Left renal cortex interstitium (tissue), 4 donors: Measurements from ENCODE around the gene PSAT1. TPM values are rescaled to one million over a fixed set of nuclear protein-coding genes. Genes with fewer than 3 reads are reported as not detected.
"Not testable (repeated sequence)": the region's sequence is repeated elsewhere in the genome, so short reads cannot be mapped to it uniquely, and the experiment has no call there.

Source experiments
- DNase-seq, 4 donors: peaks; one replicate each; pipeline ENCODE4 v3.0.0-alpha.2; 2013; ENCODE audit warnings: low read depth in 4 of 4, low spot score in 2 of 4, missing footprints in 1 of 4
- polyA plus RNA-seq, 4 donors: library from polyadenylated mRNA; unstranded; fragments of 120-200 nt; gene quantifications; one replicate each; pipeline ENCODE4 v1.2.1, GENCODE V29; 2013; ENCODE audit not compliant: insufficient read length in 4 of 4

PSAT1 gene
- 10 to 100 TPM; 62.5 to 76.1 (median 63.1) TPM for polyA plus RNA-seq

DNA sequence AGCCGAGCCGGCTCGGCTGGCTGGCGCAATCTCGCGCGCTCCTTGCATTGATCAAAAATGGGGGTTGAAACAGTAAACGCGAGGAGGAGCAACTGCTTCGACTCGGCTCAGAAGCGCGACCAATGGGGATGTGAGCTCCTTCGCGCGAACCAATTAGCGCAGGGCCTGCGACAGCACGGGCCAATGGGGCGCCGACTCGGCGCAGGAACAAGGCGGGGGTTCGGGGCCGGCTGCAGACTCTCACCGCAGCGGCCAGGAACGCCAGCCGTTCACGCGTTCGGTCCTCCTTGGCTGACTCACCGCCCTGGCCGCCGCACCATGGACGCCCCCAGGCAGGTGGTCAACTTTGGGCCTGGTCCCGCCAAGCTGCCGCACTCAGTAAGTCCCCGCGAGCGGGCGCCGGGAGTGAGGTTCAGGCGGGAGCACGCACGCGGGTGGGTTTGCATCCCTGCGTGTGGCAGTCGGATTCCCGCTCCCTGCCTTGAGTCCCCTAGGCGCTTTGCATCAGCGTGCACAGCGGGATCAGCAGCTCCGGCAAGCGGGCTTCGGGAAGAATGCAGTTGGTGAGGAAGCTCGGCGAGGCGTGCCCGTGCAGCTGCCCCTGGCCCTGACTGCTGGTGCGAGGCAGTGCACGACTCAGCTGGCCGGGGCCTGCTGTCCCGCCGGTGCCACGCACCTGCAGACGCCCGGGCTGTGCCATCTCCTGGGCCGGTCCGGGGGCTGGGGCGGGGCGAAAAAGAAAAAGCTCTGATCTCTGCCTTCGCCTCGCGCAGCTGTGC is at the start of gene PSAT1:
TSS of gene PSAT1 (plus strand) at position 233 of the 779 bp plus-strand sequence. CDS start at position 319, 86 bp downstream.
- DNase-seq = peak; percentile 74 to 87 (median 84)

- DNase-seq = no peak
Measured at GRCh38 chr9:78248635-78249034, 48.3 kb upstream of the PSAT1 start.

GRCh38 chr9:78249542-78249941 is 47.4 kb upstream of the PSAT1 start:
- no peak for DNase-seq

GRCh38 chr9:78252616-78253015 is 44.3 kb upstream of the PSAT1 start:
- DNase-seq = no peak

DNA sequence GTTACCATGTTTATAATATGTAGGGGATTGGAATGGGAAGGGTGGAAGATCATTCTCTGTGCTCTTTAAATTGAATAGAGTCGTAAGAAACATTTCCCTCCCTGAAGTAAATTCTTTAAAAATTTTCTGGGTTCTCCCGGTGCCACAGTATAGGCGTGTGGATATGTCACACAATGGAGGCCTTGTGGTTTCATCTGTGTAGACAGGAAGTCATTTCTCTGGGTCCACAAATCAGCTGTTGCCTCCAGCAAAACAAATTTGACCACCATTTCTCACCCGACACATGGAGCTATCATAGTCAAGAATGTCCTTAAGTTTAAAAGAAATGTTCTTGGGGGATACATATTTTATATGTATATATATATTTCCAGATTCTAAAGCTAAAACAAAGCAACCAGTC is 43.6 kb upstream of the PSAT1 start:
- no peak for DNase-seq

DNA sequence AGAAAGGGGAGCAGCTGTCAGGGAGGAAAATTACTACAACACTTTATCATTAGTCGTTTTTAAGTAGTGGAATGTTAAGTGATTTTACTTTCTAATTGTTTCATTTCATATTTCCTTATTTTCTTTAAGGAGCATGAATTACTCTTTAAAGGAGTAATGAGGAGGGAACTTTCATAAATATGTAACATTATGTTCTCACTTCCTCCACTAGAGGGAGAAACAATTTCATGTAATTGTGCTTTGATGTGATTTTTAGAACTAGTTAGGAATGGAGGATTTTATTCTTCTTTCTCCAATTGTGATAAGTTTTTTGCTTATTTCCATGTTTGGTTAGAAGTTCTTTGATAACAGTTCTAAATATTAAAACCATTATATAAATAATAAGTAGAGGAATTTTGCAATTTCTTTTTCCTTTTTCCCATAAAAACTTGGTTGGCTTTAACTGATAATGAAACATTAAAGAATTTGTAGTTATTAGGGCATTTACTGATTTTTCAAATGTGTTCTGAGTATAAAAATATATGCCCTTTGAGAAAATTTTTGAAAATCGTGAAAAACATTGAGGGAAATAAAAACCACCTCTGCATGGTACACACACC is 35.4 kb upstream of the PSAT1 start:
- peak in 1 of 4 donors; percentile 19 for DNase-seq

GRCh38 chr9:78262655-78263054 is 34.3 kb upstream of the PSAT1 start:
- no peak for DNase-seq

DNA sequence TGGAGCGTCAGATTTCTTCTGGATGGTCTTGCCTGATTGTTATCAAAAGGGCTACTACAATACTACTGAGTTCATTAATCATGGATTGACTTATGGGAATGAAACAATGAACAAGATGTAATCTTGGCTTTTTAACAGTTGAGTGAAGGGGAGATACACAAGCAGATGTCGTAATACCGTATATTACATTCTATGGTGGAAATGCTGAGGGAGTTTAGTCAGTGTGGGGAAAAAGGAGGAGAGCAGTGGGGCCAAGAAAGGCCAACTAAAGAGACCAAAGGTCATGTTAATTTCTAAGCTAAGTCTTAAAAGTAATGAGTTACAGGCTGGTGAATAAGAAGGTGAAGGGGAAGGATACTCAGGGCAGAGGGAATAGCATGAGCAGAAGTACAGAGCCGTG is 29.0 kb upstream of the PSAT1 start:
- no peak for DNase-seq

GRCh38 chr9:78269784-78270183 is 27.1 kb upstream of the PSAT1 start:
- no peak for DNase-seq

- no peak for DNase-seq
Measured at GRCh38 chr9:78272307-78272706, 24.6 kb upstream of the PSAT1 start.

DNA sequence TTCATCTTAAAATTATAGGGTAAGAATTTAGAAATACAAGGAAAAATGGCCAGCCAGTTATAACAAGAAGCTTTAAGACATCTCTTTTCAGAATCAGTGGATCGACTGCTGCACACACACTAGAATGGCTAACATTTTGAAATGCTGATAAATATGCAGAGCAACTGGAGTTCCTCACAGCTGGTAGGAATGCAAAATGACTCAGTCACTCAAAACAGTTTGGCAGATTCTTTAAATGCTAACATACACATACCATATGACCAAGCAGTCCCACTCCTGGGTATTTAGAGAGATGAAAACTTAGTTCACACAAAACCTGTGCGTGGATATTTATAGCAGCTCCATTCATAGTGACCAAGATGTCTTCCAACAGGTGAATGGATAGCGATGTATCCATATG is 23.2 kb upstream of the PSAT1 start:
- DNase-seq = no peak

DNA sequence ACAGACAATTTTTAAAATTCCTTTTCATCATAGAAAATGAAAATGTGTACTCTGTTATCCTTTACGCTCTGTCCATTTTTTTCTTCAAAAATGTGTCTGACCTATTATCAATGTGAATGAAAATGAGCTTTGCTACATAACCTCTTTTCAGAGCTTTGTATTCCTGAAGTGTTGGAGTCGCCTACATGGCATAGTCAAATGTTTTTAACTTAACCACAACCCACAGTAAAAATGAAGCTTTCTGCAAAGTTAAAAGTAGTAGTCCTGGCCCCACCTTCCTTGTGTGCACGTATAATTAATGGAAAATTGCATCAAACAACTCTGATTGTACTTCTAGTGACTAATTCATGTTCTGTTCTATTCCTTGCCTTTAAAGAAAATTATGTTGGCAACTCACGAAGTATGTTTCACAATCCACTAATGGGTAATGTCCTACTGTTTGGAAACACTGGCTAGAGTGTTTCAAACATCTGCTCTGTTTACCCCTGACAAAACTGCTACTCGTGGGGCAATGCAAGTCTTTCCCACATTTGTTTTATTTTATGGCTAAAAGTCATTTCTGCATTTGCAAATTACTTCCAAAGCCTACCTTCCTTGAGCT is 18.6 kb upstream of the PSAT1 start:
- no peak for DNase-seq

- no peak for DNase-seq
Measured at GRCh38 chr9:78278801-78279200, 18.1 kb upstream of the PSAT1 start.

GRCh38 chr9:78280982-78281668 is 15.8 kb upstream of the PSAT1 start:
- peak in 3 of 4 donors; percentile 53 to 78 (median 69) for DNase-seq

- DNase-seq = not testable (repeated sequence)
Measured at GRCh38 chr9:78284181-78284580, 12.7 kb upstream of the PSAT1 start.

DNA sequence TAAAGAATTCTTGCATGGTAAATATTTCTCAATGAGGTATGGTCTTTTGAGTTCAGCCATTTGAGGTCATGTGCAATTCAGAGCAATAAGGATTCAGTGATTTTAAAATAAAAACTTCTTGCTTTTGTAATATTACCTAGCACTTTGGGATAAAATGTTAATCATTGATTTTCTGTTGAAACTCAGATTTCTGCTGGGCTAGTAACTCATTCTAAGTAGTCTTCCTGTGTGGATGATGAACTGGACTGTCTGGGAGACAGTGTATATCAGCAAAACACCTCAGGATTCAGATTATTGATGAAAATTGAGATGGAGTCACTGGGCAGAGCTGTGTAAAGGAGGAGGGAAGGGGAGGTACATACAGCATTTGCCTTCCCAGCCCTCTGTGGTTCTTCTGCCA is 10.8 kb upstream of the PSAT1 start:
- DNase-seq = no peak

- DNase-seq = no peak
Measured at GRCh38 chr9:78286946-78287388, 10.0 kb upstream of the PSAT1 start.

DNA sequence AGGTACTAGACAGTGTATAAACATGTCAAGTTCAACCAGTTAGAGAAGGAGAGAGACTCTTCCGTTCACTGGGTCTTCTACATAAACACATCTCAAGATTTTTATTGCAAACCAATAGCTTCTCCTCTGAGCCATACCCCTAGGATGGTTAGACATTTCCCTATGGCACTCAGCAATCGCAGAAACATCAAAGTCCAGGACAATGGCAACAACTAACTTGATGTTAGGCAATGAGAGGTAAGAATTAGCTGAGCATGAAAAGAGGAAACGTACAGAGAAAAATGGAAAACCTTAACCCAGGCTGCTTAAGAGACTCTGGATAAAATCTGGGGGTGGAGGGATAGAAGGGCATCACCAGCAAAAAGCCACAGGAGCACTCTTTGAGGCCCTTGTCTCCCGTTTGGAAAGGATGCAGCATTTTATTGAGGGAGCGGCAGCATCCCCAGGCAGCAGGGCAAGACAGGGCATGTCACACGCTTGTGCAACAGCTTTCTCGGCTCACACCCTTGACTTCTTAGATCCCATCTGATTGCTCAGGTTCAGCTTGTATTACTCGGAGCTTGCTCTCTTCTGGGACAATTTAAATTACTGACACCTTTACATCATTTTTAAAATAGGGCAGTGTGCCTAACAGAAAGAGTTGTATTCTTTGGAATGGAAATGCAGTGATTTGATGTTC is 8.6 kb upstream of the PSAT1 start:
- DNase-seq = no peak

DNA sequence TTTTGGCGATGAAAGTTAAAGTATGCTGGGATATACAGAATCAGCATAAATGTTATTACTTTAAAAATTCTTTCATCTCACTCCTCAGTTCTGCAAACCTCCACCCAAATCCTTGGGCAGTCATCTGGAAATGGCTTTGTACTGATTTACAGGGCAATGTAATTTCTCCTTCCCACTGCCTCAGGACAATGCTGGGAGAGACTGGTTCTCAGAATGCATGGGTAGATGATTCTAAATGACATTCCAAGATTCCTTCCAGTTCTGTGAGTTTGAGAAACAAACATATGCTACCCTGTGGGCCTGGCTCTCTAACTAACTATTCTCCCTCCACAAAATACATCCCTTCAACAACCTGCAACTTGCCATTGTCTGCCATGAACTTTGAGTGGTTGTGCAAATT is 7.5 kb upstream of the PSAT1 start:
- DNase-seq = peak in 1 of 4 donors; percentile 31

DNA sequence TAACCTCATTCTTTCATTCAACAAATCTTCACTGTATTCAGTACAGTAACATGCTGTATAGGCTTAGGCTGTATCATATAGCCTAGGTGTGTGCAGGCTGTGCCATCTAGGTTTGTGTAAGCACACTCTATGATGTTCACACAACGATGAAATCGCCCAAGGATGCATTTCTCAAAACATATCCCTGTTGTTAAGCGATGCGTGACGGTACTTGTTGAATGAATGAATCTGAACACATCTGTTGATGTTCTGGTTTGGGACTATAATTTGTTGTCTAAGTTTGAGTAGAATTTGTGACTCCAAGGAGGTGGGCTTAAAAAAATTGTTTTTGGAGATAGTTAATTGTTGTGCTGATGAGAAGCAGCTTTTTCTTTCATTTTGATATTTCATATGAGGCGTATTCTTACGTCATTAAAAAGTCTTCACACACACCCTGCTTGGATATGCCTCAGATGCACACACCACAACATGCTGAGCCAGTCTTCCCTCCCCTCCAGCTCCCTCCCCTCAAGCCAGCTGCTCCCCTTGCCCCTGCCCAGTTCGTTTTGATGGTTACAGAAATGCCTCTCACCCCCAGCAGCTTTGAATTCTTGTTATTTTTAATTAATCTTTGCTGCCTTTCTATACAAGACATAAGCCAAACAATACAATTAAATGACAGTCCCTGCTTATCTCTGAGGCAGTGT is 5.5 kb upstream of the PSAT1 start:
- no peak for DNase-seq
